Measurements from ENCODE around the gene NSD2.

DNA sequence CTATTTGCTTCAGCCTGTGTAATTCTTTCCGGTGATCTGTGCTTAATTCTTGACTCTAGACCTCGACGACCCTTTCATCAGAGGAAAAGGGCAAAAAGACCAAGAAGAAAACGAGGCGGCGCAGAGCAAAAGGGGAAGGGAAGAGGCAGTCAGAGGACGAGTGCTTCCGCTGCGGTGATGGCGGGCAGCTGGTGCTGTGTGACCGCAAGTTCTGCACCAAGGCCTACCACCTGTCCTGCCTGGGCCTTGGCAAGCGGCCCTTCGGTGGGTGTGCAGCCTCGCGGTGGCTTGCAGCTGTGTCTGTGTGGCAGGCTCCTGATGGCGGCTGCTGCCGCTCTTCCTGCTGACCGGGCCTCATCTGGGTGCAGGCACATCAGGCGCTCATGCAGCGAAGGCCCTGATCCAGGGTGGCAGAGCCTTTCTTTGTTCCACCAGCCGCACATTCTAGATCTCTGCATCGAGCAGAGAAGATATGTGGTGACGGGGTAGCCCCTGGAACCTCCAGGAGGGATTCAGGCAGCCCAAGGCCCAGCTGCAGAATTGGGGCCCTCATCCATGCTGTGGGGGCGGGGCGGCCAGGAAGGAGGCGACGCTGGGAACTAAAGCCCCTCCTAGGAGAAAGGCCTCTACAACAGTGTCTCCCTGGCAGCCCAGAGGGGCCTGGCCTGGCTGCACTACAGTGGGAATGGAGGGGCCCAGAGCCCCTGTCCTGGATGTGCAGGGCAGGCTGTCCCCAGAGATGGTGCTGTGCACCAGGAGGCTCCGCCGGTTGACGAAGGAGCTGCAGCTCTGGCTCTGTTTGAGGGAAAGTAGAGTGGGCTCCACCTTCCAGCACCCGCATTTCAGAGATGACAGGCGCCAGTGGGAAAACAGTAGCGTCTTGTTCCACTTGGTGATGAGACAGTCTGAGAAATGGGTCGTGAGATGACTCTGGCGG, 105.5 kb downstream of the NSD2 start:
- no peak for TF ChIP-seq CTCF (IDR thresholded peaks at IDR 0.05)
- TF ChIP-seq POLR2A (IDR thresholded peaks at IDR 0.05), result no peak
